Measurements from ENCODE around the gene MEGF6.
A peak's percentile ranks its signal among the peaks of the same experiment; 100 is the strongest.

The MEGF6 gene

DNA sequence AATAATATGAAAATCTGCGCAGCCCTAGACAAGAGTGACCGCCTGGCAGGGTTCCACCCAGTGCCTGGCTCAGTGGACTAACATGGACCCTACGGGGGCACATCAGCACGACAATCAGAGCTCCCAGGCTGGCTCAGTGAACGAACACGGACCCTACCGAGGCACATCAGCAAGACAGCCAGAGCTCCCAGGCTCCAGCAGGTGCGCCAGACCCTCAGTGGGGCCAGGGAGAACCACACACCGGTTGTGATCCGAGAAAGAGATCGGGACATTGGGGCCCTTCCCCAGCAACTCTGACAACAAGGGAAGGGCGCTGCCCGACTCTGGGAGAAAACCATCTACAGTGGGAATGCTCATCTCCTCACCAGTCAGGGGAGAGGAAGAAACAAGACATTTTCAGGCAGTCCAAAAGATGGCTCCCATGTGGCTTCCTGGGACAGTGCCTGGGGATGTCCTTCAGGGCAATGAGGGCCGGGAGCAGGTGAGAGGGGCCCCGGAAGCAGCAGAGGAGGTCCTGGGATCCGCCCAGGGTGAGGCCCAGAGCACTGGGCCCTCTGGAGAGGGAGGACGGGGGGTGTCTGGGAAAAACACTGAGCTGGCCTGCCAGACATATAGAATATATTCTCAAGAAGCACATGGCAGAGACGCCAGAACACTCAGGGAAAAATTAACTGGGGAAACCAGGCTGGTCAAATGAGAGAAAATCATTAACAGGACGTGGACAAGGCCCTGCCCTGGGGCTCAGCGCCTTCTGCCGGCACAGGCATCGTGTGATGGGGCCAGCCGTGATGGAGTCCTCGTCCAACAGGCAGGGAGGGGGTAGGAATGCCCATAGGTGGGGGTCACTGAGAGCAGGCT, 152.0 kb downstream of the MEGF6 start:
- DNase-seq (ENCODE audit: low spot score): no peak

DNA sequence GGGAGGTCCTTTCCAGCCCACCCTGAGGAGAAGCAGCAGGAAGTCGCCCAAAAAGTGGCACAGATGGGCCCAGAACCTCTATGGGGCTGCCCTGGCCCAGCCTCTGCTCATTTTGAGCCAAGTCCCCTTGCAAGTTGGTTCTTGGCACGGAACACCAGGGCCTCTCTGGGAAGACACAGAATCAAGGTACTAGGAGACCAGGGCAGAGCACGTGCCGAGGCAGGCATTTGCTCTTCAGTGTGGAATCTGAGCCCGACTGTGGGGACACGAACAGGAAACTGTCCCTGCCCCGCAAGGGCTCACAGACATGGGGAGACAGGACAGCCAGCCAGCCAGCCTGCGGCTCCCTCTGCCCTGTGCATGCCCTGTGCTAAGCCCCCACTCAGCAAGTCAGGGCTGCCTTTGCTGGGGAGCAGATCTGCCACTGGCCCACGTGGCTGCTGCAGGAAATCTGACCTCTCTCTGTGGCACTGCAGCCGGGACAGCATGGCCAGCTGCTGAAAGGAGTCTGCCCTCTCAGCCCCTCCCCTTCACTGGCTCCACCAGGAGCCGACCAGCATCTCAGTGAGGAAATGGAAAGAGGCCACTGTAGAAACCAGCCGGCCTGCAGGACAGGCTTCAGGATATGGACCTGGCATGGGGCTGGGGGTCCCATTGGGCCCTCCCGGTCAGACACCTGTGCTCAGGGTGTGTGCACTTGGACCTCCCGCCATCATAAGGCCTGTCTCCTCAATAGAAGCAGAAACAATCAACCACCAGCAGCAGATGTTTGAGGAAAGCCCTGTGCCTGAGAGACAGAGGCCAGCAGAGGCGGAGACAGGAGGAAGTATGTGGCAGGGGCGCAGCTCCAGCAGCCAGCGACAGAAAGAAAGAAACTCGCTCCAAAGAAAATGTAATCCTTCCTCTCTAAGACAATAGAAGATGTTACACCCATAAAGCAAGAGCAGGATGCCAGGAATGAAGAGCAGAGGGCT, 153.1 kb downstream of the MEGF6 start:
- DNase-seq (ENCODE audit: low spot score): no peak

DNA sequence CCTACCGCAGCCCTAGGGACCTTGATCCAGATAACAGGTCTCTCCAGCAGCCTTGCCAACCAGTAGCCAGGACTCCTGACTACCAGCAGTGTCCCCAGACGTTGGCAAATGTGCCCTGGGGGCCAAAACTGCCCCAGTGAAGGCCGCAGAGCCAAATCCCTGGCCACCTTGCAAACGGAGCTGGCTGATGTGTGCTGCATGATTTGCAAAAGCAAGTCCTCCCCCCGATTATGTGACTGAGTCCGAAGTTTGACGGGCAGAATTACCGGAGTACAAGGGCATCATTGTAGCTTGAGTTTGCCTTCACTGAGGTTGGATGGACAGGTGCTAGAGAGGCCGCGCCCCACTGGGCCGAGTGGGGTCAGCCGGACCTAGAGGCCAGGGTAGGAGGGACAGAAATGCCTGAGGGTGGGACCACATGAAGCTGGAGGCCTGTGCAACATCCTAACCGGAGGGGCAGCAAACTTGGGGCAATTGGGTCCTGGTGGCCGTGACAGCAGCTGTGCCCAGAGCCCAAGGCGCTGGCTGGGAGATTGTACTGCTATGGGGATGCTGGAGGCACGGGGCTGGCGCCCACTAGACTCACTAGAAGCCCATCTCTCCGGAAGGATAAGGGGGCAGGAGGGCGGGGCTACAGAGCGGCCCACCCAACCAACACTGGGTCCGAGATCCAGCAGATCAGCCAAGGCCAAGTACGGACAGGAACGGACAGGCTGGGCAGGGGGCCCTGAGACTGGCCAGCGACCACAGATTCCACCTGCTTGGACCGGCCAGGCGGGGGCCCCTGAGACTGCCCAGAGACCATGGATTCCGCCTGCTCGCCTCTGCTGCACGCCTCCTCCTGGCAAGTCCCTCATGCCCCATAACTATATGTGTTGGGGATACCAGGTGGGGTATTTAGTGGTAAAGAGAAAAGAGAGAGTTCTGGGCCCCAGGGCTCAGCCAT, 154.1 kb downstream of the MEGF6 start:
- no peak for DNase-seq (ENCODE audit: low spot score)

DNA sequence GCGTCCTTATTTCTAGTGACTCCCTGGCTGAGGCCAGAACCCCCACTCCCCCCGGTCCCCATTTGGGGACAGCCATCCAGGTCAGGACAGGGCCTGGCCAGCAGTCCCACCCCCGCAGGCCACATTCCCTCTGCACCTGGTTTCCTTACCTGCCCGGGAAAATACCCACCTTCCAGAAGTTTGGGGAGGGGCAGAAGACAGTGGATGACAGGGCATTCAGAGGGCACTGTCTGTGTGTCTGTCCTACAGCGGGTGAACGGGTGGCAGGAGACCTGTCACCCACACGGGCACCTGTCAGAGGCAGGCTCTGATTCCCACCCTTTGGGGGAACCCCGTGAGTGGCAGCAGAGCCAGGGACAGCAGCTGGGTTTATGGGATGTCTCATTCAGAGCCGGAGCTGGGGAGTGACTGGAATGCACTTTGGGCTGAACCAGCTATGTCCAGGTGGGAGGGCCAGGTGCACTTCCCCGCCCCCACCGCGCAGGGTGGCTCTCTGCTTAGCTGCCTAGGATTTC, 154.8 kb downstream of the MEGF6 start:
- DNase-seq (ENCODE audit: low spot score): no peak

DNA sequence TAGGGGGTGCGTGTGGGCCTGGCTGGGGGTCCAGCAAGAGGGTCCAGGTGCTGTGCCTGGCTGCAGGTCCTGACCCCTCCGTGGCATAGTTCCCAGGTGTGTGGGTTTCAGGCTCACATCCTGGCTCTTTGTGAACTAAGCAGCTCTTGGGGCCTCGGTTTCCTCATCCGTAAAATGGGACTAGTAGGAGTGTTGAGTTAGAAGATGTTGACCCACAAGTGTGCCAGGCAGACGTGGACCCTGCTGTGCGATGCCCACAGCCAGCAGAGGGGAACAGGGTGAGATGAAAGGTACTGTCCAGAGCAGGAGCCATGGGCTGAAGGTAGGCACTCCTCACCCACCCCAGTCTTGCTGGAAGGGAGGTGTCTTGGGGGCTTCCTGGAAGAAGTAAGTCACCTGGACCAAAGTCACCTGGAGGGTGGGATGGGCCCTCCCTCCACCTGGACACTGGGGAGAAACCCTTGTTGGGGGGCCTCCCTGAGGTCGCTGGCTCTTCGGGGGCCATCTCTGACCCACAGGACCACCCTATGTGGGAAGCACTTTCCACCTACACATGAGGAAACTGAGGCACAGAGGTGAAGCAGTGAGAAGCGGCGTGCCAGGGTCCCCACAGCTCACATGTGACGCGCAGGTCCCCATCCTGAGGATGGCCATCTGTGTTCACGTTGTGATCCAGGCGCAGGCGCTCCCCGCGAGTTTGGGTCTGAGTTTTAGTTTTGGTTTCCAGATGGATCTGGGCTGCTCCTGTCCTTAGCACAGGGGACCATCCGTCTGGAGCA, 155.4 kb downstream of the MEGF6 start:
- no peak for DNase-seq (ENCODE audit: low spot score)

DNA sequence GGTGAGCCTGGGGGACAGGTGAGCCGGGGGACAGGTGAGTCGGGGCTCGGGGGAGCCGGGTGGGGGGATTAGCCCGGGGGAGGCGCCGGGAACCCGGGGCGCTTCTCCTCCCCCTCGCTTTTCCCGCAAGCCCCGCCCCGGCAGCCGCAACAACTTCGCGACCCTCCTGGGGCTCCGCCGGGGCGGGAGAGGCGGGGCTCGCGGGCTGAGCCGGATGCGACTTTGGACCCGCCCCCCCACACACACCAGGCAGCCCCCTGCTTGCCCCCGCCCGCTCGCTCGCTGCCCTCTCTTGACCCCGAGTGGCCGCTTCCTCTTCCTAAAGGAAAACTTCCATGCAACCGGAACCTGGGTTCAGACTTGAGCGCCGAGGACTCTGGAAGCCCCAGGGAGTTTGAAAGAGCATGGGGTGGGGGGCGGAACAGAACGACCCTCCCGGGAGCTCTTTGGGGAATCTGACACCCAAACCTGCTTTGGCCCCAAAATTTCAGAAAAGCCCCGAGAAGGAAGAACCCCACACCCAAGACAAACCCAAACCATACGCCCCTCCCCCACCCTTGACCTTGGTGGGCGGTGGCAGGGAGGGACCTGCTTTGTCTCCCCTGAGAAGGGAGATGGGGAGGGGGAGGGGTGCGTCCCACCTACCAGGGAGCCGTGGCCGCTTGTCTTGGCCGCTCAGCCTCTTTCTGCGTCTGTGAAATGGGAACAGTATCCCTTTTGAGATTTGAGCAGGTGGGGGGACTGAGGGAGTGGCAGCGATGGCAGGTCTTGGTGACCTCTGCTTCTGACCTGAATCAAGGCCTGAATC, 156.3 kb downstream of the MEGF6 start:
- no peak for DNase-seq (ENCODE audit: low spot score)

DNA sequence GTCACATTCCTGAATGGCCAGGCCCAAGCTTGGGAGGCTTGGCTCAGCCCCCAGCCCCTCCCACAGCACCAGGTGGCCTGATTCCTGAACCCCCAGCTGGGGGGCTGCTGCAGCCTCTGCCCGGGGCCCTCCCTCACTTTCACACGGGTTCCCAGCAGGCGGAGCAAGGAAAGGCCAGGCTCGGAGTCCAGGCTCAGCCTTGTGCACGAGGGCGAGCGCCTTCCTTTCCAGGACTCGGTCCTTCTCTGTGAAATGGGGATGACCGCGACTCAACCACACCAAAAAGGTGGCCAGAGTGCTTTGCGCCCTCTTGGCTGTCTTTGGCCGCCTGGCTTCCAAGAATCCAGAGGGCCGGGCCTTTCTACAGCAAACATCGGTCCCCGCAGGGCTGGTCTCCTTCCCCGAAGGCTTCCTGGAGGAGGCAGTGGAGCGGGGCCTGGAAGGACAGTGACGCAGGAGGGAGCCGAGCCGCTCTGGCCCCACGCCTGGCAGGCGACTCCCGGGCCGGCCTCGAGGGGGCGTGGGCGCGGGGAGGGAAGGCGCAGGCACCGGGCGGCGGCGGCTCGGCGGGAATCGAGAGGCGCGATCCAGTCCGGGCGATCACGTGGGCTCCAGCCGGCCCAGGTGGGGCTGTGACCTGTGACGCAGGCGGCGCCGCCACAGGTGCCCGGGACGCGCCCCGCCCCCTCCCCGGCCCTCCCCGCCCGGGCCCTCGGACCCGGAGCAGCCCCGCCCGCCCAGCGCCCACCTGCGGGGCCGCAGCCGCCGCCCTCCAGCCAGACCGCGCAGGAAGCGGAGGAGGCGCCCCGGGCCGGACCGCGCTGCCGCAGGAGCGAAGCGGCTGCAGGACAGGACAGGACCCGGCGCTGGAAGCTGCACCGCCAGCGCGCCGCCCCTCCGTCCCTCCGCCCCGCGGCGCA, 157.2 kb downstream of the MEGF6 start, which contains the start of gene ARHGEF16:
ARHGEF16 (plus strand) TSS at position 775 of the 920 bp plus-strand sequence. CDS start 8,420 bp downstream, outside the sequence.
- DNase-seq (ENCODE audit: low spot score): peak; percentile 77

DNA sequence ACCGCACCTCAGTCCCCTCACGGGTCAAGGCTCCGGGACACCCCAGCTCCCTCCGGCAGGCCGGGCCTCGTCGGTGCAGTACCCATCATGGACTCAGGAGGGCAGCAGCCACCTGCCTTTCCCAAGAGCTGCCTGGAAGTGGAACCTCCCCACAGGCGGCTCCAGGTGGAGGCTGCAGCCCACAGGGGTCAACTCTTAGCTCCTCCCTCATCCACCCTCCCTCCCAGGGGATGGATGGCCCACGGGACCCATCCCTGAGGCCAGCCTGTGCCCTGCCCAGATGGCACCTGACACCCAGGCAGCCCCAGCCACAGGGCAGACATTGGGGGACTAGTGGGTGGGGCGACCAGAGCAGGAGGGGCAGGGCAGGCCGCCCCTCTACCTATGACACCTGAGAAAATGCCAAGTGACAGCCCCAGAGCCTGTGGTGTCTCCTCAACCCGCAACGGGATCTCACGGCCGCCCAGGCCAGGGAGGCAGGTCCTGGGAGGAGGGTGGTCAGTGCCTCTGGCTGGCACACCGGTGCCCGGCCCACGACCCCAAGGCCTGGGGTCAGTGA, 158.0 kb downstream of the MEGF6 start:
- DNase-seq (ENCODE audit: low spot score): peak; percentile 88

DNA sequence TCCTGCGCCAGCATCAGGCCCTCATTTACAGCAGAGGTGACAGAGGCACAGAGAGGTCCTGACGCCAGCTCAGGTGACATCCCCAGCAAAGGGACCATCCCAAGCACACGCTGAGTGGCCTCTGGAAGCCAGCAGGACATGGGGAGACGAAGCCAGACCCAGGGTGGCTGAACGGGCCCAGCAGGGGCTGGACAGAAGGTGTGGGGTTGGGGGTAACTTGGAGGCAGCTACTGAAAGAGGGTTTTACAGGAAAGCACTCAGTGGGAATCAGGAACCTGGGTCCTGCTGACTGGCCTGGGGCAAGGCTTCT, 158.5 kb downstream of the MEGF6 start:
- no peak for DNase-seq (ENCODE audit: low spot score)

DNA sequence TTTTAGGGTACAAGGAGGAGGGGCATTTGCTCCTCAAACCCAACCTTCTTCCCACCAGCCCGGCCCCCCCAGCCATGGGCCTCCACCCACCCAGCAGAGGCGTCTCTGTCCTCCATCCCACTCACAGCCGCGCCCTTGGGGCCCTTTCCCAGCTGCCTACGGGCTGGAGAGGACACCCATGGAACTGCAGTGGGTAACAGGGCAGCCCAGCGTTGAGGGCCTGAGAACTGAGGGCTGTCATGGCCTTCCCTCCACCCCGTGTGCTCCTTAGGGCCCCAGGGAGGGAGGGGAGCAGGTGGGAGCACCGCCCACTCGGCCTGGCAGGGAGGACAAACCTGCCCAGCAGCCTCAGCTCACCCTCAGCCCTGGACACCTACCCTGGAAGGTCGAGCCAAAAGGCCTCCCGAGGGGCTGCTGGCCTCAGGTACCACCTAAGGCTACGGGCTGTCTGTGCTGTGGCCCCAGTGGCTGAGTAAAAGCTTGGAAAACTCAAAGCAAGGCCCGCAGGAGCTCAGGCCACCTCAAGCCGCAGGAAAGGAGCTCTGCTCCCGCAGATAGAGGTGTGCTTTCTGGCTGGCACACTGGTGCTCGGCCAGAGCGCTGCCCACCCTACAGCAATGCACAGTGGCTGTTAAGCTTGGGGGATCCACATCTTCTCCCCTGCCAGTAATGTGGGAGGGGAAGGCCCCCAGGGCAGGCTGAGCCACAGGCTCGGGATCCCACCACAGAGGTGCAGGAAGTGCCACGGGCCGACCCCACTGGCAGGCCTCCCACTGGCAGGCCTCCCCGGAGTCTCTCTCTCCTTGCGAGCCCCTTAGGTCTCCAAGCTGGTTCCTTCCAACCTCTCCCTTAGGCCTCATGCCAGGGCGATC, 159.1 kb downstream of the MEGF6 start:
- DNase-seq (ENCODE audit: low spot score): no peak

DNA sequence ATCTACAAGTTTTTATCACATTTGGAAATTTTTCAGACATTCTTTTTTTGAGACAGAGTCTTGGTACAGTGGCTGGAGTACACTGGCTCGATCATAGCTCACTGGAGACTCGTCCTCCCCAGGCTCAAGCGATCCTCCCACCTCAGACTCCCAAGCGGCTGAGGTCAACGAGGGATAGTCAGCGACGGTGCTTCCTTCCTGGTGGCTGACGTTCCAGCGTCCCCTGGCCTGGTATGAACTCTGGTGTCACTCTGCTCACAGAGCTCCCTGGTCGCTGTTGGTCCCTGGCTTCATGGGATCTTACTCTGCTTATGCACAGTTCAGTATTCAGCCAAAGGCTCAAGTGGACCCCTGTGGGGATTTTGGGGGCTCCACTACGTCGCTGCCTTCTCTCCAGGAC, 160.3 kb downstream of the MEGF6 start:
- DNase-seq (ENCODE audit: low spot score): no peak

DNA sequence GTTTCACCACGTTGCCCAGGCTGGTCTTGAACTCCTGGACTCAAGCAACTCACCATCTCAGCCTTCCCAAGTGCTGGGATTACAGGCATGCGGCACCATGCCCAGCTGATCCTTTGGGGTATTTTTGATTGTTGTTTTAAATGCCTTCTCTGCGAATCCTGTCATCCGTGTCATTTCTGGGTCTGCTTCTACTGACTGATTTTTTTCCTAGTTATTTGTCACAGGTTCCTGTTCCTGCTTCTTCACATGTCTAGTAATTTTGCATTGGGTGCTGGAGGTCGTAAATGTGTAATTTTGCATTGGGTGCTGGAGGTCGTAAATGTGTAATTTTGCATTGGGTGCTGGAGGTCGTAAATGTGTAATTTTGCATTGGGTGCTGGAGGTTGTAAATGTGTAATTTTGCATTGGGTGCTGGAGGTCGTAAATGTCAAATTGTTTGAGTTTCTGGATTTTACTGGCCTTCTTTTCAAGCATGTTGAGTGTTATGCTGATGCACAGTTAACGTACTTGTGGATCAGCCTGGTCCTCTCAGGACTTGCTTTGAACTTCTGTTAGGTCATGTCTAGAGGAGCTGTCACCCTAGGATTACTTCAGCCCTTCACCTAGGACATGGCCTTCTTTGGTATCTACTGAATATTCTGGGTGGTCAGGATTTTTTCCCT, 161.0 kb downstream of the MEGF6 start:
- no peak for DNase-seq (ENCODE audit: low spot score)

DNA sequence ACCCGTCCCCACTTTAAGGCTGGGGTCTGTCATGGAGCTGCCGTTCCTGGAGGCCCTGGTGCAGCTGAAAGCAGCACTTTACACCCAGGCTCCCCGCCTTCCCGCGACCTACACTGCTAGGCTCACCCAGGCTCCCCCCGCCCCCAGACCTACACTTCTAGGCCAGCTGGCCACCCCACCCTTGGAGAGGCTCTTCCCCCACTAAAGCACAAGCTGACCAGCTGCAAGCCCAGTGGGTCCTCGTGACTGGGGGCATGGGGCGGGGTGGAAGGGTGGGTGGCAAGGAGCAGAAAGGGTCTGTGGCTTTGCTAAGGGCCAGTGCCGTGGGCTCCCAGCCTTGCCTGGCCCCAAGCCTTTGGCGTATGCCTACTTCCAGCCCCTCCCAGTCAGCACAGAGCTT, 166.6 kb downstream of the MEGF6 start:
- DNase-seq (ENCODE audit: low spot score): no peak

DNA sequence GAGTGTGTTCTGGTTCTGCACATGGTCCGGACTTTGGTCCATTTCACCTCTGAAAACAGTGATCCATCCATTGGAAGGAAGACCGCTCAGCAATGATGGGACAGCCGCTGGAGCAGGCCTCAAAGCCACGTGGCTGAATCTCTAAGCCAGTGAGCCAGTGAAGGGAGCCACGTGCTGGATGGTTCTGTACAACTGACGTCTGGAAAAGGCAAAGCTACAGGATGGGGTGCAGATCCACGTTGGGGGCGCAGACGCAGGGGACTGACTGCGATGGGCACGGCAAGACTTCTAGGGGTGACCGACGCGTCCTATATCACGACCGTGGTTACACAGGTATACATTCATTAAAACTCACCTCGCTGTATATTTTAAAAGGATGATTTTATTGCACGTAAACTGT, 167.0 kb downstream of the MEGF6 start:
- no peak for DNase-seq (ENCODE audit: low spot score)

DNA sequence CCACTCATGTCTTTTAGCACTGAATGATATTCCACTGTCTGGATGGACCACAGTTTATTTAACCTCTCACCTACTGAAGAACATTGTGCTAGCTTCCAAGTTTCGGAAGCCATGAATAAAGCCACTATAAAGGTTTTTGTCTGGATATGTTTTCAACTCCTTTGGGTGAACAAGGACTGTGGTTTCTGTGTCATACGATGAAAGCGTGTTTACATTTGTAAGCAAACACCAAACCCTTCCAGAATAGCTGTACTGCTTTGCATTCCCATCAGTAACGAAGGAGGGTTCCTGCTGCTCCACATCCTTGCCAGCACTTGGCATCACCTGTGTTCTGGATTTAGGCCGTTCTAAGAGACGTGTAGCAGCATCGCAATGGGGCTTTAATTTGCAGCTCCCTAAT, 167.5 kb downstream of the MEGF6 start:
- DNase-seq (ENCODE audit: low spot score): no peak

DNA sequence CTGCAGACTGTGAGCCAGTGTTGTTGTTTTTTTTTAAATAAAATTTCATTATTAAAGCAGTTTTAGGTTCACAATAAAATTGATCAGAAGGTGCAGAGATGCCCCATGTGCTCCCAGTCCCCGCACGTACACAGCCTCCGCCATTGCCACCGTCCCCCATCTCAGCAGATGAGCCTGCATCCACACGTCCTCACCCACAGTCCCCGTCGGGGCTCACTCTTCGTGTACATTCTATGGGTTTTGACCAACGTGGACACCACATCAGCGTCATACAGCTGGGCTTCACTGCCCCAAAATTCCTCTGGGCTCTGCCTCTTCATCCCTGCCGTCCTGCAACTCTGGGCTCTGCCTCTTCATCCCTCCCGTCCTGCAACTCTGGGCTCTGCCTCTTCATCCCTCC, 168.4 kb downstream of the MEGF6 start:
- DNase-seq (ENCODE audit: low spot score): no peak

DNA sequence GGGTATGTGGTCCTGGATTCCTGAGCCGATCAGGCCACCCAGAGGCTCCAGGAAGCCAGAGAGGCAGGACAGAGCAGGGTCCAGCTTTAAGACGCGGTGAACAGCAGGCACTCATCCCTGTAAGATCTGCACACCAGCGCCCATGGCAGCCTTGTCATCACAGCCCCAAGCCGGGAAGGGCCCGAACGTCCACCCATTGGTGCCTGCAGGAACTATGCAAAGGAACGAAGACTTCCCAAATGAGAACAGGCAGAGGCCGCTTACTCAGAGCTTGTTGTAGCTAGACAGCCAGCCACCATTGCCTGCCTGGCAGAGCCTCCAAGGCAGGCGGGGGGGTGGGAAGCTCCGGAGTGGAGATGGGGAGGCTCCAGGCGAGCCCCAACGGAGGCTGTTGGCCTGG, 169.0 kb downstream of the MEGF6 start:
- DNase-seq (ENCODE audit: low spot score): no peak

All from hepatic stellate cell (primary cell).